Inferior parietal cortex (tissue), 1 donor: Measurements from ENCODE around the gene VEGFC.

ENCODE experiments used
- DNase-seq: peaks from one replicate; pipeline ENCODE4 v3.0.0-alpha.2; 2016; ENCODE audit errors: extremely low spot score

Gene VEGFC

GRCh38 chr4:176798540-176798939 is 5.8 kb upstream of the VEGFC start:
- DNase-seq, result no peak

- DNase-seq, result no peak
Observed at GRCh38 chr4:176795441-176795840, 2.7 kb upstream of the VEGFC start.

DNA sequence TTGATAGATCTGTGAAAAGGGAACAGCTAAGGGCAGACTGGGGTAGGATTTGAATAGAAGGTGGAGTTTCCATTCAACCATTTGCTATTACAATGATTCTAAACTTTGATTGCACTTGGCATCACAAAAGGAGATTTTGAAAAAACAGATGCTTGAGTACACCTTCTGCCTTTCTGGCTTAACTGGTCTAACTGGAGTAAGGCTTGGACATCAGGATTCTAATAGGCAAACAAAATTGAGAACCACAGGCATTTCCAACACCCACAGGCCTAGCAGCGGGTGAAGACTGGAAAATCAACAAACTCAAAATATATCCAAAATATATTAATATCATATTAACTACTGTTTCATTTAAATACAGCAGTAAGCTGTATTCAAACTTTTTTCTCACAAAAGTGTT is 1.9 kb upstream of the VEGFC start:
- DNase-seq, result no peak

- DNase-seq, result no peak
Observed at GRCh38 chr4:176794151-176794550, 1.4 kb upstream of the VEGFC start.

DNA sequence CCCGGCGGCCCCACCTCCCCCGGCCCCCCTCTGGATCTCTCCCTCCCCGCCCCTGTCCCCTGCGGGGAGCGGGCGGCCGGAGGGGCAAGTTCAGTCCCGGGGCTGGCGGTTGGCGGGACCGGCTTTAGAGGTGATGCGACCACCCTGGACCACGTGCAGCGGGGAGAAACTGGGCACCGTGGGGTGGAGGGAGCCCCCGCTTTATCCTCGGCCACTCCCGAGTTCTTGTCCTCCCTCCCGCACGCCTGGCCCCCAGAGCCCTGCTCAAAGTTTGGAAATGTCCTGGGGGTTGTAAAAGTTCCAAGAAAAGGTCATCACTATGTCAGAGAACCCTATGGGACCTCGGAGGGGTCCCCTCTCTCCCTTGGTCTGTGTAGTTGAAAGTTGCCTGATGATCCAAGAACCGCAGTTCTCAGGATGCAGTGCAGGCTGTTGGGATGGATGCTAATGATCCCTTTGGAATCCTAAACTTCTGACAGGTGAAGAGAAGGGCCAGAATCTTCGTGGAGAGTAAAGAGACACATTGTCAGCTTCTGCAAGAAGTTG is 411 bp upstream of the VEGFC start:
- no peak for DNase-seq

DNA sequence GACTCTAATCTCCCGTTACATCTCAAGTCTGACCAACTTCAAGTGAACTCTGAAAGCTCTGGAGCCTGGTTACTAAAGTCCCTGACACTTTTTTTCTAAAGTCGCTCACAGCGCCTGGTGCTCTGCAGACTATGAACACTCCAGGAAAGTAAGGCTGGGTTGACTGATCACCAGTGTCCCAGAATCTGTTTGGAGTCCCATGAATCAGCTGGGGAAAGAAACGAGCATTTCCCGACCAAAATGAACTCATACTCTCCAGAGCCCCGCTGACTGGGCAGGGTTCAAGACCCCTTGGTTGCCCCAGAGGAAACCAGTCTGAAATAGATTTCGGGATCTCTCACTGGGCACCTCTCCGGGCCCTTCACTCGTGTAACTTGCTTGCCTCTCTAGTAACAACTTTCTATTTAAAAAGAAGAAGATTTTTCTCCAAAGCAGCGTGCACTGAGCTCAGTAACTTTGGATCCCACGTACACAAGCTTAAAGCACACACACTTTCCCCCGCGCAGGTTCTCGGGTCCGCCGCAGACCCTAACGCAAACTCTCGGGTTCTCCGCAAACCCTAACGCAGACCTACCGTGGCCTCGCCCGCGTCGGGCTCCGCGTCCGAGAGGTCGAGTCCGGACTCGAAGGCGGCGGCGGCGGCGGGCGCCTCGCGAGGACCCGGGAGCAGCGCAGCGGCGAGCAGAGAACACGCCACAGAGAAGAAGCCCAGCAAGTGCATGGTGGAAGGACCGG is 964 bp downstream of the VEGFC start:
- no peak for DNase-seq

DNA sequence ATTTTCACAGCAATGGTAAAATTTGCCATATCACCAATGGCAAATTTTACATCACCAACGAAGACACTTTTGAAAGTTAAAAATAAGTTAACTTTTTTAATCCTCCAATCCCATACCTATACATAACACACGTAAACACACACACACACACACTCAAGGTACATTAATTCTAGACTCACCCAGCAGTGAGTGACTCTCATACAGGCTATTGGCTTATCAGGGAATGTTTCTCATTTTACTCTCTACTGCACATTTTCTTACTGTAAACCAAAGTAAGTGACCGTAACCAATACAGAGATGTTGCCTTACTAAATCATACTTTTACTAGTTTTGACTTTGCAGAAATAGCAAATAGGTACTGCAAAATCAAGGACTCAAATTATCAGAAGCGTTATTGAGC is 2.3 kb downstream of the VEGFC start:
- DNase-seq, result no peak

DNA sequence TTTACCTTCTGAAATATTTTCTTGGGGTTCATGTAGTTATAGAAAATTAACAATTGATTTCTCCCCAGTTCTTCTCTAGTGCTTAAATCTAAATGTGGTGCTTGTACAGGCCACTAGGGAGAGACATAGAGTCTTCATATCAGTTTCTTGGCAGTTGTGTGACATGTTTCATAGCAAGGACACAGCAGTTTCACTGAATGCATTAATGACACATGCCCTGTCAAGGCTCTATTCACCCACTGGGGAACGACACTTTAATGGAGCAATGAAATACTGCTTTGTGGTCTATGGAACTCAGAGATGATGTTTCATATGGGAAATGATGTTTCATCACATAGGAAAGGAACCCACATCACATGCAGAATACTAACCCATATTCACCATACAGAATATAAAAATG is 2.8 kb downstream of the VEGFC start:
- DNase-seq, result peak; percentile 29

GRCh38 chr4:176788971-176789370 is 3.8 kb downstream of the VEGFC start:
- DNase-seq, result no peak

DNA sequence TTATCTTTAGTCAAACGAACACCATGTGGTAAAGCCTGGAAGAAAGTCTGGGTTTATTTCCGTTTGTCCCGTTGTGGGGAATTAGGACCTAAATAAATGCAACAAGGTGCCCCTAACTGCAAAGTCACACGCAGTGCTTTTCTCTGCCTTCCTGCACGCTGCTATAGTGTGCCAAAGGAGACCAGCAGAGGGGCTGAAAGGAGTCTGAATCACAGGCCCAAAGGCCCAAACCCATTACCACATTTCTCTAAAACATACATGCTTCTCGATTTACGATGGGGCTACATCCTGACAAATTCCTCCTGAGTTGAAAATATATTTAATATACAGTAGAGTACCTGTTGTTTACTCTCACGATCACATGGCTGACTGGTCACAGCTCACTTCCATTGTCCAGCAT is 4.5 kb downstream of the VEGFC start:
- DNase-seq, result no peak

DNA sequence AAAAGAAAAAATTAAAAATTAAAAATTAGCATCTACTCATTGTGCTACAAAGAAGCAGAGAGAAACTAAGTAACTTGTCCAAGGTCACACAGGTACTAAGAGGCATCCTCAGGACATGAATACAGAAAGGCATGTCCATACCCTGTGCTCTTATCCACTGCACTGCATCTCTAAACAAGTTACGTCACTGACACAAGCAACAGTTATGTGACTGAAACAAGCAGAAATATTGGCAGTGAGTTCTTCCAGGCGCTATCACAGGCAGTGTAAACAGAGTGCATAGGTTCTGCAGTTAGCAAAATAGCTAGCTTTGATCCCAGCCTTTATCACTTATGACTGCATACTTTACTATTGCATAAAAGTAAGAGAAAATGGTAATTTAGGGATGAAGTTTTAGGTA is 7.9 kb downstream of the VEGFC start:
- DNase-seq, result no peak

GRCh38 chr4:176782794-176783193 is 9.9 kb downstream of the VEGFC start:
- no peak for DNase-seq

GRCh38 chr4:176782191-176782590 is 10.5 kb downstream of the VEGFC start:
- no peak for DNase-seq

GRCh38 chr4:176781739-176782100 is 11.0 kb downstream of the VEGFC start:
- DNase-seq, result no peak

DNA sequence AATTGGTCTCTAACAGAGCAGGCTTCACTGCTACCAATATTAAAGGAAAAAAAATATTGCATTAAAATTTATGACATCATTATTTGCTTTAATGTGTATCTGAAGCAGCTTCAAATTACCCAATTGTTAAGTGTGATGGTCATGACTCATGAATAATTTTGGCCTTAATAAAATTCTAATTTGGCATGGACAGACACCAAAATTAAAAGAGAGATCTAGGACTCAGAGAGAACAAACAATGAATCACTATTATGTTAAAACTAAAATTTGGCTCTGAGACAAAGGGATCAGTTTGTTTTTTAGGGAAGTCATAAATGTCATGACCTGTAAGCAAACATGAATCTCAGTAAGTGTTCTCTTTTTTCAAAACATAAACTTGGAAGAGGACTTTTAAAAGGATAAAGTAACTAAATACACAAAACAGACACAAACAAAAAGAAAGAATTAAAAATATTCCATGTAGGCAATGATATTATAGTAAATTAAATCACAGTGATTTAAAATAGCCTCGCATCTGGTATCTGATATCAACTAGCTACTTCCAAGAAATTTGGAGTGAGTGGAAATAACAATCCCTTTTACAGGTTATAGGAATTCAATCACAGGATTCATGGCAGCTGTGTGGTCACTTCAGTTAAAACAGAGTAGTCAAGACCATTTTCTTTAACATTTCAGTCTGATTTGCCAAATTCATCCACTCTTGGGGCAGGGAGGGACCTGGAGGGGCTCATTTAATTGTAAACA is 11.6 kb downstream of the VEGFC start:
- no peak for DNase-seq

GRCh38 chr4:176779421-176779820 is 13.3 kb downstream of the VEGFC start:
- DNase-seq, result no peak

- no peak for DNase-seq
Observed at GRCh38 chr4:176778491-176778890, 14.2 kb downstream of the VEGFC start.

GRCh38 chr4:176778063-176778462 is 14.7 kb downstream of the VEGFC start:
- DNase-seq, result no peak

GRCh38 chr4:176775338-176775737 is 17.4 kb downstream of the VEGFC start:
- no peak for DNase-seq

GRCh38 chr4:176774852-176775251 is 17.9 kb downstream of the VEGFC start:
- no peak for DNase-seq

DNA sequence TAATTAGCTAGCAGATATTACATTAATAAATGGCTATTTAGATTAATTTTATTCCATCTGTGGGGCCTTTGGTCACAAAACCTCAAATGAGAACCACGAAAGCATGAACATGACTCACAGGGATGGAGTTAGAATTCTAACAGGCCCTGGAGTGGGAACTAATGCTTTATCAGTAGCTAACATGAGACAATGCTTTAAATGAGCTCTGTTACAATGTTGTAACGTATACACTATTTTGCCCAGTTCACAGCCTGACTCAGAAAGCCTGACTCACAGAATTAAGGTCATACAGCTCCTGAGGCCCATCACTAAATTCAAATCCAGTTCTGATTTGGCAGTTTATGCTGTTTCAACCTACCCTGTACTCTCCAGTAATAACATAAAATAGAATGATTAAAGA is 23.2 kb downstream of the VEGFC start:
- no peak for DNase-seq

- no peak for DNase-seq
Observed at GRCh38 chr4:176767183-176767582, 25.5 kb downstream of the VEGFC start.

DNA sequence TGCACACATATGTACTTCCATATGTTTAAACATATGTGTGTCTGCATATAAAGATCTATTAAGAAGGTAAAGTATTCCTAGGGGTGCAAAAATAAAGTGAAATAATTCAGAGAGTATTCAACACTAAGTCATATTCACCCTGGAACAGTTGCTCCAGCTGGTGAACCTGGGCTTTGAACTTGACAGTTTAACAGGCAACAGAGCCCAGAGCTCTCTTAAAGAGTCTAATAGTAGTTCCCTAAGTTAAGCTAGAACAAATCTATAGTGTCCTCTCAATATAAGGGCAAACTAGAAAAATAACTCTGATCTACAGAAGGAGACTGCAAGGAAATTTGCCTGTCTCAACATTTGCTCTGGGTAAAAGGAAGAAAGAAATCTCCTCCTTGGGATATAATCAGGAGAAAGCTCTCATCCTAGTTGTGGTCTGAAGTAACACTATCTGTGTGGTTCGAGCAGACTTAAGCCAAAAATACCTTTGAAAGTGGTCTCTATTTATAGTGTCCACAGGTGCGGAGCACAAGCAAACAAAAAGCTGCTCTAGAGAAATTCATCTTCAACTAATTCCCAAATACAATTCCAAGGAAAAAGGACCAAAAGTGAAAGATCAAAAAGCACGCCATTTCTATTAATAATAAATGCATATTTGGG is 29.9 kb downstream of the VEGFC start:
- no peak for DNase-seq
